ENCODE results near the gene PLEKHH1.

Gene PLEKHH1

DNA sequence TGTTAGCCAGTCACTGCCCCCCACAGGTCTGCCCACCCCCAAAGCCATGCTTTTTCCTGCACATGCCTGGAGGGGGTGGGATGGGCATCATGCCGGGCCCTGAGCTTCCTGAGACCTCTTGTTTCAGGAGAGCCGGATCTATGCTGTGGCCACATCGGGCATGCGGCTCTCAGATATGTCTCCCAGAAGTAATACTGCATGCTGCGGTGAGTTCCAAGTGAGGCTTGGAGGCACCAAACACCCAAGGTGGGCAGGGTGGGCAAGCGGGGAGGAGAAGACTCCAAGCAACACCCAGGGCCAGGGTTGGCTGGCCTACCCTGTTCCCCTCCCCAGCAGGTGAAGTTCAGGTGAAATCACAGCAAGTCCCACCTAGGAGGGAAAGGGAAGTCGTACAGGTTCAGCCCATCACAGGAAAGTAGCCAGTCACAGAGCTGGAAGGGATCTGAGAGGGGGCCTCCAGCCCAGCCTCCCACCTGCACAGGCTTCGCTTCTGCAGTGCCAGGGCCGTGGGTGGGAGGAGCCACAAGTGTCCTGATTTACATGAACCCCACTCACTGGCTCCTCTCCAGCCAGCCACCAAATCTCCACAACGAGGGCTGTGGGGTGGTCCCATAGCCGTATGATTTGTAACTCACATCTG, 36.0 kb downstream of the PLEKHH1 start:
- no peak overlapping the region for H3K9ac ChIP-seq (ENCODE audit: insufficient read length)
- no peak for DNase-seq (ENCODE audit: low read depth, low spot score)
- no peaks in the 10 kb centered on the region for H3K36me3 ChIP-seq (ENCODE audit: insufficient read depth, low read length)
- TF ChIP-seq EZH2 (IDR thresholded peaks at IDR 0.05), result no peak
- TF ChIP-seq POLR2AphosphoS5 (IDR thresholded peaks at IDR 0.05; ENCODE audit: borderline replicate concordance, low read depth, low read length), result no peak
- no peak overlapping the region for H3K4me3 ChIP-seq
- no peaks in the 10 kb centered on the region for H3K9me3 ChIP-seq (ENCODE audit: low read depth, low read length)
- H3K27ac ChIP-seq, result no peak overlapping the region

DNA sequence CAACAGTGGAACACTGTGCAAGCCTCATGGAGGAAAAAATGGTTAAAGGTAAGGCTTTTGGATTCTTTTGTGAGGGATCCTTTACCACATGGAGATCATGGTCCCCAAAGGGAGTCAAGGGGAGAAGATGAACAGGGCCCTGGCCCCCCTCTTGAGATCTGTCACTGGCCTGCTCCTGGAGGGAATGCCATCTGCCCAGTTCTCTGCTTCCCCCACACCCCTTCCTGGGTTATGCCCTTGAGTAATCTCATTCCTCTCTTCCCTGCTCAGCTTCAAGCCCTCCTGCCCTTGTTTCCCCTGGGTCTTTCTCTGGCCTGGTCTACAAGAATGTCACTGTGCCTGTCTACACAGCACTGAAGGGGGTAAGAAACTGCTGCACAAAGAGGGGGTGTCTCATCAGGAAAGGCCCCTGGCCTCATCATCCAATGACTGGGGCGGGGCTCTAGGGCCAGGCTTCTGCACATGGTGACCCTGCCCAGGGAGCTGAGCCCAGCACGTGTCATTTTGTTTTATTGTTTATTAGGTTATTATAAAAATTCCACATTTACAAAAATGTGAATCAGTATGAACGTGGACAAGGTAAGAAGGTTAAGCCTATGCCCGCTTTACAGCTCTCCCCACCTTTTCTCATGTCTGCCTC, 36.7 kb downstream of the PLEKHH1 start:
- no peak overlapping the region for H3K4me3 ChIP-seq
- no peak overlapping the region for H3K9ac ChIP-seq (ENCODE audit: insufficient read length)
- no peaks in the 10 kb centered on the region for H3K36me3 ChIP-seq (ENCODE audit: insufficient read depth, low read length)
- DNase-seq (ENCODE audit: low read depth, low spot score), result no peak
- H3K27ac ChIP-seq, result no peak overlapping the region
- TF ChIP-seq POLR2AphosphoS5 (IDR thresholded peaks at IDR 0.05; ENCODE audit: borderline replicate concordance, low read depth, low read length) (no peak), EZH2 (IDR thresholded peaks at IDR 0.05) (no peak), FOXP2 (optimal IDR thresholded peaks at IDR 0.05; ENCODE audit: control extremely low read depth, extremely low read length, insufficient read depth) (no peak)
- H3K9me3 ChIP-seq (ENCODE audit: low read depth, low read length), result no peaks in the 10 kb centered on the region

DNA sequence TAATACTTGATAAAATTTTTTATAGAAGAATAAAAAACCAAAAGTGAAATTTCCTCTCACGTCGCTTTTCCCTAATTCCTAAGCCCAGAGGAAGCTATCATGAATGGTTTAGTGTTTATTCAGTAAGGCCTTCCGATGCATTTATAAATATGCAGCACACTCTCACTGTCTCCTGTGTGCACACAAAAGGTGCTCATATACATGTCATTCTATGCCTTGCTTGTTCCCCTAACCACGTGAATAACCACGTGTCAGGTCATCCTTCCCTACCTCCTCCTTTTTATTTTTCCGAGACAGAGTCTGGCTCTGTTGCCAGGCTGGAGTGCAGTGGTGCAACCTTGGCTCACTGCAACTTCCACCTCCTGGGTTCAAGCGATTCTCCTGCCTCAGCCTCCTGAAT, 37.4 kb downstream of the PLEKHH1 start:
- H3K27ac ChIP-seq, result no peak overlapping the region
- H3K9me3 ChIP-seq (ENCODE audit: low read depth, low read length), result no peaks in the 10 kb centered on the region
- H3K36me3 ChIP-seq (ENCODE audit: insufficient read depth, low read length), result no peaks in the 10 kb centered on the region
- TF ChIP-seq FOXP2 (optimal IDR thresholded peaks at IDR 0.05; ENCODE audit: control extremely low read depth, extremely low read length, insufficient read depth), result no peak
- TF ChIP-seq POLR2AphosphoS5 (IDR thresholded peaks at IDR 0.05; ENCODE audit: borderline replicate concordance, low read depth, low read length), result no peak
- TF ChIP-seq EZH2 (IDR thresholded peaks at IDR 0.05), result no peak
- DNase-seq (ENCODE audit: low read depth, low spot score), result no peak
- no peak overlapping the region for H3K4me3 ChIP-seq
- no peak overlapping the region for H3K9ac ChIP-seq (ENCODE audit: insufficient read length)

DNA sequence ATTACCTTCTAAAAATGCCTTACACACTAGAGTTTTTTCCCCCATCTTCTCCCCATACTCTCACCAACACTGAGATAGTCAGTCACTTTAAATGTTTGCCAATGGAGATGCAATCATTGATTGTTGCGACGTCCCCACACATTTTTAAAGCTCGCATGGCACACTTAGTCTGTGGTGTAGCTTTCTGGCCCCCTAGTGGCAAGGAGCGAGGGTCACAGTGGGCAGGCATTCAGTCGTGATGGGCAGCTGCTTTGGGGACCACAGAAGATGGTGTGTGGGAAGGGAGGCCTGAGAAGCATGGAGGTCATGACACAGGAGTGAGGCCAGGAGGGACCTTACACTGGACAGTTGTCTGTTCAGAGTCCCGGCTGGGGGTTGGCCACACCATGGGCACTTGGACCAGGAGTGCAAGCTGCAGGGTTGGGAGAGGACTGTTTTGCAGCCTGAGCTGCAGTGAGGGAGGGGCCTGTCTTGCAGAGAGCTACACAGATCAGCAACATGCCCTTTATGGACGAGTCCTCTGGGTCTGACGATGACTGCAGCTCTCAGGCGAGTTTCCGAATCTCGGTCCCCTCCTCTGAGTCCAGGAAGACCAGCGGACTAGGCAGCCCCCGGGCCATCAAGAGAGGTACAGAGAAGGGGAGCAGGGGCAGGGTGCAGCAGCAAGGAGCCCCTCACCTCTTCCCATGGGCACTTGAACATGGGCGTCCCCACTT, 38.3 kb downstream of the PLEKHH1 start:
- no peak for DNase-seq (ENCODE audit: low read depth, low spot score)
- no peaks in the 10 kb centered on the region for H3K9me3 ChIP-seq (ENCODE audit: low read depth, low read length)
- no peak overlapping the region for H3K9ac ChIP-seq (ENCODE audit: insufficient read length)
- no peak overlapping the region for H3K27ac ChIP-seq
- no peak overlapping the region for H3K4me3 ChIP-seq
- H3K36me3 ChIP-seq (ENCODE audit: insufficient read depth, low read length), result no peaks in the 10 kb centered on the region
- no peak for TF ChIP-seq EZH2 (IDR thresholded peaks at IDR 0.05)
- TF ChIP-seq FOXP2 (optimal IDR thresholded peaks at IDR 0.05; ENCODE audit: control extremely low read depth, extremely low read length, insufficient read depth), result no peak

DNA sequence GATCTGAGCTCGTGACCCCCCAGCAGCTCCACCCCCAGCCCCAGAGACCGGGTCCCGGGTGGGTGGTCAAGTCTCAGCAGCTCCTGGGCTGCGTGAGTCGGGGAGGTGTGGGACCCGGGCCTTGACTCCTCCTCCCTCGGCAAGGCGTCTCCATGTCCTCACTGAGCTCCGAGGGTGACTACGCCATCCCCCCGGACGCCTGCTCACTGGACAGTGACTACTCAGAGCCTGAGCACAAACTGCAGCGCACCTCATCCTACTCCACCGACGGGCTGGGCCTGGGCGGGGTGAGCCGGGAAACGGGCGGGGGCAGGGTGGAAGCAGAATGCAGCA, 38.9 kb downstream of the PLEKHH1 start:
- TF ChIP-seq EZH2 (IDR thresholded peaks at IDR 0.05) (no peak), POLR2AphosphoS5 (IDR thresholded peaks at IDR 0.05; ENCODE audit: borderline replicate concordance, low read depth, low read length) (no peak), FOXP2 (optimal IDR thresholded peaks at IDR 0.05; ENCODE audit: control extremely low read depth, extremely low read length, insufficient read depth) (no peak)
- Histone ChIP-seq H3K9ac (ENCODE audit: insufficient read length) (no peak overlapping the region), H3K27ac (no peak overlapping the region), H3K4me3 (no peak overlapping the region), H3K36me3 (ENCODE audit: insufficient read depth, low read length) (no peaks in the 10 kb centered on the region), H3K9me3 (ENCODE audit: low read depth, low read length) (no peaks in the 10 kb centered on the region)
- no peak for DNase-seq (ENCODE audit: low read depth, low spot score)

DNA sequence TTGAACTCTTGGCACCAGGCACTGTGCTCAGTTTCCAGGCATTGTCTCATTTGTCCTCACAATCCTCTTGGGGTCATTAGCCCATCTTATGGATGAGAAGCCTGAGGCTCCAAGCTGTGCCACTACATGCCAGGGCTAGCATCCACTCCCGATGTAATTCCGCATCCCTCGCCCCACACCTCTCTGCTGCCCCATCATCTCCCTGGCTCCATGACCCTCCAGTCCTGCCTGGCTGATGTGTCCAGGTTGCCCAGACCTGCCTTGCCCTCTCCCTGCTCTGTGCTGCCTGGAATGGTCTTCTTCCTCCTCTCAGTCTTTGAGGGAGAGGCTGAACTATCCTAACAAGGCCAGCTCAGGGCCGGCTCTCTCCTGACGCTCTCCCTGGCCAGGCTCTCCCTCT, 39.5 kb downstream of the PLEKHH1 start:
- TF ChIP-seq EZH2 (IDR thresholded peaks at IDR 0.05) (no peak), POLR2AphosphoS5 (IDR thresholded peaks at IDR 0.05; ENCODE audit: borderline replicate concordance, low read depth, low read length) (no peak), FOXP2 (optimal IDR thresholded peaks at IDR 0.05; ENCODE audit: control extremely low read depth, extremely low read length, insufficient read depth) (no peak)
- no peaks in the 10 kb centered on the region for H3K36me3 ChIP-seq (ENCODE audit: insufficient read depth, low read length)

DNA sequence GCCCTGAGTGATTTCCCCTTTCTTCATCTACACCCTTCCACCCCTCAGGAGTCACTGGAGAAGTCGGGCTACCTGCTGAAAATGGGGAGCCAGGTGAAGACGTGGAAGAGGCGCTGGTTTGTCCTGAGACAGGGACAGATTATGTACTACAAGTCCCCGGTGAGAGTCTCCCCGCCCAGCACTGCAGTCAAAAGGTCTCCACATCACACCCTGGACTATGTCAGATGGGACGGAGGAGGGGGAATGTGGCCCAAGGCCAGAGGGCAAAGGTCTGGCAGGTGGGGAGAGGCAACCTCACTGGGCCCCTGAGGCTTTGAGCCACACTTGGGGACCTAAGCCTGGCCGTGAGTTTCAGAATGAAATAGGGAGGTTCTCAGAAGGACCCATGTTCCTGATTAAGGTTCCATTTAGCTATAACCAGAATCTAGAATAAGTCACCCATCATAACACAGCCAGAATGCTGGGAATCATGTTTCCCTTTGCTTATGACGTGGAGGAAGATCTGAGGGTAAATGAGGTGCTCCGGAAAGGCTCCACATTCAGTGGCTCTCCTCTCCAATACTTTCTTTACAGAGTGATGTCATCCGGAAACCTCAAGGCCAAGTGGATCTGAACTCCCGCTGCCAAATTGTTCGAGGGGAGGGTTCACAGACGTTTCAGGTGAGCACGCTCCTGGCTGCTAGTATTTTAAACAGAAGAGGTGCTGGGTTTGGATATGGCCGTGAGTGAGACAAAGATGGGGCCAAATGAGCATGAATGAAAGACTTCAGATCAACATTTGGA, 40.3 kb downstream of the PLEKHH1 start:
- H3K4me3 ChIP-seq, result no peak overlapping the region
- no peaks in the 10 kb centered on the region for H3K36me3 ChIP-seq (ENCODE audit: insufficient read depth, low read length)
- no peak for TF ChIP-seq POLR2AphosphoS5 (IDR thresholded peaks at IDR 0.05; ENCODE audit: borderline replicate concordance, low read depth, low read length)
- TF ChIP-seq FOXP2 (optimal IDR thresholded peaks at IDR 0.05; ENCODE audit: control extremely low read depth, extremely low read length, insufficient read depth), result no peak
- no peak for TF ChIP-seq EZH2 (IDR thresholded peaks at IDR 0.05)
- H3K9me3 ChIP-seq (ENCODE audit: low read depth, low read length), result no peaks in the 10 kb centered on the region
- H3K9ac ChIP-seq (ENCODE audit: insufficient read length), result no peak overlapping the region
- no peak for DNase-seq (ENCODE audit: low read depth, low spot score)
- H3K27ac ChIP-seq, result no peak overlapping the region

More for the DNA sequence above, 39.5 kb downstream of the PLEKHH1 start:
- no peak for DNase-seq (ENCODE audit: low read depth, low spot score)
- Histone ChIP-seq H3K27ac (no peak overlapping the region), H3K9ac (ENCODE audit: insufficient read length) (no peak overlapping the region), H3K4me3 (no peak overlapping the region), H3K9me3 (ENCODE audit: low read depth, low read length) (no peaks in the 10 kb centered on the region)

DNA sequence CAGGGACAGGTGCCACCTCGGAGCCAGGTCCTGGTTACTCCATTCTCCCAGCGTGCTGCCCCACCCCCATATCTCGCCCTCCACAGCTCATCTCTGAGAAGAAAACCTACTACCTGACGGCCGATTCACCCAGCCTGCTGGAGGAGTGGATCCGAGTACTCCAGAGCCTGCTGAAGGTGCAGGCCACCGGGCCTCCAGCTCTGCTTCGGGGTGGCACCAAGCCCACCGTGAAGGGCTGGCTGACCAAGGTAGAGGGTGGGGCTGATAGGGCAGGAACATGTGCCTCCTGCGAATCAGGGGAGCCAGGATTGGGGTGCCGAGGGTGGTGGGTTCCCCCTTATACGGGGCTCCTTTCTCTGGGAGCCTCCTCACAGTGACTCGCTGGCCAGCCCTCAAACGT, 41.1 kb downstream of the PLEKHH1 start:
- Histone ChIP-seq H3K36me3 (ENCODE audit: insufficient read depth, low read length) (no peaks in the 10 kb centered on the region), H3K9me3 (ENCODE audit: low read depth, low read length) (no peaks in the 10 kb centered on the region), H3K4me3 (no peak overlapping the region), H3K9ac (ENCODE audit: insufficient read length) (no peak overlapping the region), H3K27ac (no peak overlapping the region)
- no peak for DNase-seq (ENCODE audit: low read depth, low spot score)
- TF ChIP-seq POLR2AphosphoS5 (IDR thresholded peaks at IDR 0.05; ENCODE audit: borderline replicate concordance, low read depth, low read length) (no peak), FOXP2 (optimal IDR thresholded peaks at IDR 0.05; ENCODE audit: control extremely low read depth, extremely low read length, insufficient read depth) (no peak), EZH2 (IDR thresholded peaks at IDR 0.05) (no peak)

All from SK-N-MC (cell line).